ENCODE measurements around the gene CTNNBIP1.

The CTNNBIP1 gene

GRCh38 chr1:9903801-9904527 lies 6.1 kb downstream of the CTNNBIP1 start:
- DNase-seq, result no peak

GRCh38 chr1:9902060-9902452 lies 8.0 kb downstream of the CTNNBIP1 start:
- DNase-seq, result no peak

GRCh38 chr1:9901148-9902059 lies 8.7 kb downstream of the CTNNBIP1 start:
- DNase-seq, result no peak

- DNase-seq, result no peak
Measured at GRCh38 chr1:9900142-9901043, 9.7 kb downstream of the CTNNBIP1 start.

GRCh38 chr1:9894115-9894514 lies 16.0 kb downstream of the CTNNBIP1 start:
- no peak for DNase-seq

GRCh38 chr1:9892563-9893528 lies 17.2 kb downstream of the CTNNBIP1 start:
- no peak for DNase-seq

GRCh38 chr1:9891207-9891606 lies 18.9 kb downstream of the CTNNBIP1 start:
- DNase-seq, result no peak

GRCh38 chr1:9890224-9890731 lies 19.8 kb downstream of the CTNNBIP1 start:
- peak; percentile 49 for DNase-seq

- no peak for DNase-seq
Measured at GRCh38 chr1:9889411-9889810, 20.7 kb downstream of the CTNNBIP1 start.

- DNase-seq, result no peak
Measured at GRCh38 chr1:9888886-9889285, 21.2 kb downstream of the CTNNBIP1 start.

GRCh38 chr1:9887070-9887469 lies 23.0 kb downstream of the CTNNBIP1 start:
- no peak for DNase-seq

GRCh38 chr1:9886092-9886742 lies 23.9 kb downstream of the CTNNBIP1 start:
- peak; percentile 42 for DNase-seq

- DNase-seq, result no peak
Measured at GRCh38 chr1:9884805-9885204, 25.3 kb downstream of the CTNNBIP1 start.

- DNase-seq, result no peak
Measured at GRCh38 chr1:9883585-9884449, 26.3 kb downstream of the CTNNBIP1 start.

GRCh38 chr1:9882945-9883303 lies 27.1 kb downstream of the CTNNBIP1 start:
- DNase-seq, result no peak

- DNase-seq, result no peak
Measured at GRCh38 chr1:9882296-9882944, 27.6 kb downstream of the CTNNBIP1 start.

- DNase-seq, result no peak
Measured at GRCh38 chr1:9881838-9882249, 28.2 kb downstream of the CTNNBIP1 start.

GRCh38 chr1:9878404-9878803 lies 31.7 kb downstream of the CTNNBIP1 start:
- no peak for DNase-seq

GRCh38 chr1:9877962-9878361 lies 32.1 kb downstream of the CTNNBIP1 start:
- DNase-seq, result no peak

- no peak for DNase-seq
Measured at GRCh38 chr1:9875636-9876000, 34.5 kb downstream of the CTNNBIP1 start.

All from 8988T (cell line).